ENCODE data around the gene AHNAK2.

DNA sequence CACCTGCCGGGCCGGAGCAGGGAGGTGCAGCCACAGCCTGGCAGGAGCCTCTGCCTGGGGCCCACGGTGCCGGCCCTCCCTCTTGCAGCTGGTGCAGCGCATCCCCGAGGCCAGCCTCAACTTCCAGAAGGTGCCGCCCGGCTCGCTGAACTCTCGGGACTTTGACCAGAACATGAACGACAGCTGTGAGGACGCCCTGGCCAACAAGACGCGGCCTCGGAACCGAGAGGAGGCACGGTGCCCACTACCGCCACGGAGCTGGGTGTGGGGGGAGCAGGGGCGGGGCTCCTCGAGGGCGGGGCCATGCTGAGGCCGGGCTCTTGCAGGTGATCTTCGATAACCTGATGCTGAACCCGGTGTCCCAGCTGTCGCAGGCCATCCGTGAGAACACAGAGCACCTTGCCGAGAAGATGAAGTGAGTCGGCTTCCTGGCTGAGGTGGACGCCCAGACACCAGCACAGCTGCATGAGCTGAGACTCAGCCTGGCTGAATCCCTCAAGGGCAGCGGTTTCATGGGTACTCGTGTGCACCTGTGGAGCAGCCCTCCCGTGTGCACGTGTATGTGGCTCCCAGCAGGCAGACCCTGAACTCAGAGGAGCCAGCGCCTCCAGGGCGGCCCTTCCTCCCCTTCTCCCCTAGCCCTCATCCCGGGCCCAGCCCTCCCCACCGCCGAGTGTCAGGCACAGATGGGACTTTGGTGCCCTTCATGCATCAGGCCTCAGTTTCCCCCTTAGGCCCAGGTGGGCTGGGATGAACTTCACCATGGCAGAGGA, 84.6 kb downstream of the AHNAK2 start:
- TF ChIP-seq, protein P1, sequence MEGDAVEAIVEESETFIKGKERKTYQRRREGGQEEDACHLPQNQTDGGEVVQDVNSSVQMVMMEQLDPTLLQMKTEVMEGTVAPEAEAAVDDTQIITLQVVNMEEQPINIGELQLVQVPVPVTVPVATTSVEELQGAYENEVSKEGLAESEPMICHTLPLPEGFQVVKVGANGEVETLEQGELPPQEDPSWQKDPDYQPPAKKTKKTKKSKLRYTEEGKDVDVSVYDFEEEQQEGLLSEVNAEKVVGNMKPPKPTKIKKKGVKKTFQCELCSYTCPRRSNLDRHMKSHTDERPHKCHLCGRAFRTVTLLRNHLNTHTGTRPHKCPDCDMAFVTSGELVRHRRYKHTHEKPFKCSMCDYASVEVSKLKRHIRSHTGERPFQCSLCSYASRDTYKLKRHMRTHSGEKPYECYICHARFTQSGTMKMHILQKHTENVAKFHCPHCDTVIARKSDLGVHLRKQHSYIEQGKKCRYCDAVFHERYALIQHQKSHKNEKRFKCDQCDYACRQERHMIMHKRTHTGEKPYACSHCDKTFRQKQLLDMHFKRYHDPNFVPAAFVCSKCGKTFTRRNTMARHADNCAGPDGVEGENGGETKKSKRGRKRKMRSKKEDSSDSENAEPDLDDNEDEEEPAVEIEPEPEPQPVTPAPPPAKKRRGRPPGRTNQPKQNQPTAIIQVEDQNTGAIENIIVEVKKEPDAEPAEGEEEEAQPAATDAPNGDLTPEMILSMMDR (IDR thresholded peaks at IDR 0.05), result no peak
- TF ChIP-seq SIN3A (IDR thresholded peaks at IDR 0.05; ENCODE audit: borderline replicate concordance, insufficient read depth, low read depth, low read length) (no peak), POLR2AphosphoS5 (IDR thresholded peaks at IDR 0.05; ENCODE audit: low read depth, low read length) (no peak), TCF7L2 (IDR thresholded peaks at IDR 0.05; ENCODE audit: low read depth, low read length) (no peak)
